Measurements from ENCODE around the gene PTPN3. TPM values are rescaled to one million over a fixed set of nuclear protein-coding genes. Genes with fewer than 3 reads are reported as not detected.

PTPN3 gene
- total RNA-seq, 2 donors from 2014 or later, result 16.9 to 20.3 TPM

DNA sequence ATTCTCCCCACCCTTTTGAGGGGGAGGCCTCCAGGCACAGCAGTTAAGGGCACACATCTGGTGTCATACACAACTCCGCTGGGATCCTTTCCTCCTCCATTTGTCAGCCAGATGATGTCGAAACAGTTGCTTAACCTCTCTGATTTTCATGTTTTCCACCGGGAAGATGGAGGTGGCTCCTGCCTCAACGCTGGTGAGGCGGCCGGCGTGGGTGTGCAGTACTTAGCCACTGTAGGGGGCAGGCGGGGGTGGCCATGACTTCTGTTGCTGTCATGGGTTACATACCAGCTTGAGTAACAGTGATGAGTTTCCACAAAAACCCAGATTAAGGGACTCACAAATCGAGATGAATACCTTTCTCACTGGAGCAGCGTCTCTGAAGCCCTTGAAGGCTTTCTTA is 114.2 kb downstream of the PTPN3 start:
- H3K27ac ChIP-seq, result no peak overlapping the region
- no peak for DNase-seq (ENCODE audit: low spot score)
- ATAC-seq (ENCODE audit: insufficient number of reproducible peaks, low FRiP score, low read depth), result no peak

DNA sequence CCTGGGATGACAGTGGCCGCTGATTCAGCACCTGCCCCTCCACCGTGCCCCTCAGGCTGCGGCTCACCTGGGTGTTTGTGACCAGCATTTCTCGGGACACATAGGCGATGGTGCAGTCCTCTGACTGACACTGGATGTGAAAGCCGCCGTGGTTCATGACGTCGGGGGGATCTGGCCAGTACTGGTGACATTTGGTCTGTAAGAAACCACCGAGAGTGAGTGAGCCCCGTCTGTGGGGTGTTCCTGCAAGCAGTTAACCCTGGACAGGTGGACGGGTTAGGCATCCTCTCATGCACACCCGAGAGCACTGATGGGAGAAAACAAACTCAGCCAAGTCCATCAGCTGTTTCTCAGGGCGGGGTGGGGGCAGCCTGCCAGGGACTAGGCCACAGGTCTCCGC is 114.8 kb downstream of the PTPN3 start:
- H3K27ac ChIP-seq, result no peak overlapping the region
- no peak for ATAC-seq (ENCODE audit: insufficient number of reproducible peaks, low FRiP score, low read depth)

More for the DNA sequence above, 114.2 kb downstream of the PTPN3 start:
- Histone ChIP-seq H3K27me3 (replicated peaks; ENCODE audit: insufficient read depth) (no peaks in the 10 kb centered on the region), H3K4me1 (ENCODE audit: control insufficient read depth in 1 of 2, low read depth in 2 of 2) (no peaks in the 10 kb centered on the region), H3K9me3 (no peaks in the 10 kb centered on the region), H3K4me3 (no peak overlapping the region), H3K36me3 (peaks cover 88% of the 10 kb centered on the region)
- no peak for TF ChIP-seq CTCF (IDR thresholded peaks at IDR 0.05)

DNA sequence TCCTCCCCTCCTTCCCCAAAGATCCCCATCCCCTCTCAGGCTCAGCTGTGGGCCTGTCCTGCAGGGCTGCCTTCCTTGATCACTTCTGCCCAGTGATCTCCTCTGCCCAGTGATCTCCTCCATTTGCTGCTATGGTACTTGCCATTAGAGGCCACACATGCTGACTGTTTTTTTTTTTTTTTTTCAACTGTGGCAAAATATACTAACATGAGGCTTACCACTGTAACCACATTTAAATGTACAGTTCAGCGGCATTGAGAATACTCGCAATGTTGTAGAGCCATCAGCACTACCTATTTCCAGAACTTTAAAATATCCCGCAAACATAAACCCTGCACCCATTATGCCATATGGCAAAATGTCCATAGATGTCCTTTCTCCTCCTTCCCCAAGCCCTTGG is 115.5 kb downstream of the PTPN3 start:
- Histone ChIP-seq H3K27me3 (replicated peaks; ENCODE audit: insufficient read depth) (no peaks in the 10 kb centered on the region), H3K4me3 (no peak overlapping the region), H3K36me3 (peaks cover 88% of the 10 kb centered on the region), H3K4me1 (ENCODE audit: control insufficient read depth in 1 of 2, low read depth in 2 of 2) (no peaks in the 10 kb centered on the region), H3K9me3 (no peaks in the 10 kb centered on the region), H3K27ac (no peak overlapping the region)
- no peak for ATAC-seq (ENCODE audit: insufficient number of reproducible peaks, low FRiP score, low read depth)
- TF ChIP-seq CTCF (IDR thresholded peaks at IDR 0.05), result no peak
- no peak for DNase-seq (ENCODE audit: low spot score)

More for the DNA sequence above, 114.8 kb downstream of the PTPN3 start:
- DNase-seq (ENCODE audit: low spot score), result no peak
- Histone ChIP-seq H3K27me3 (replicated peaks; ENCODE audit: insufficient read depth) (no peaks in the 10 kb centered on the region), H3K9me3 (no peaks in the 10 kb centered on the region), H3K4me3 (no peak overlapping the region), H3K36me3 (peaks cover 88% of the 10 kb centered on the region), H3K4me1 (ENCODE audit: control insufficient read depth in 1 of 2, low read depth in 2 of 2) (no peaks in the 10 kb centered on the region)
- TF ChIP-seq CTCF (IDR thresholded peaks at IDR 0.05), result no peak

DNA sequence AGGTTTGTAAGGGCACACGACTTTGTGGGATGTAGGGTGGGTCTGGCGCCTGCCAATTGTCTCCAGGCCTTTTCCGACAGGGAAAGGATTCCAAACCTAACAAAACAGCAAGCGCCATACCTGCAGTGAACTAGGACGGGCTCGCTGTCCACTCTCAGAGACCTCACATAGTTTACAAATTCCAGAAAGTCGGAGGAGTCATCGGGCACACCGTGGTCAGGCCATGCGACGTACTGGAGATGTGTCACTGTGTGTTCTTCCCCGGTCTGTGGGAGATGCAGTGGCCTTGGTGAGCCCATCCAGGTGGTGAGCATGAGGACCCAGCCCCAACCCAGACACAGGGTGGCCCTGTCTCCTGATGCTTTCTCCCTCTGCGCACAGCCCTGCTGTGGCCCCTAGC is 115.9 kb downstream of the PTPN3 start:
- H3K4me1 ChIP-seq (ENCODE audit: control insufficient read depth in 1 of 2, low read depth in 2 of 2), result no peaks in the 10 kb centered on the region
- no peak overlapping the region for H3K27ac ChIP-seq
- H3K36me3 ChIP-seq, result peaks cover 85% of the 10 kb centered on the region
- H3K4me3 ChIP-seq, result no peak overlapping the region
- no peak for TF ChIP-seq CTCF (IDR thresholded peaks at IDR 0.05)
- no peak for DNase-seq (ENCODE audit: low spot score)
- ATAC-seq (ENCODE audit: insufficient number of reproducible peaks, low FRiP score, low read depth), result no peak
- H3K27me3 ChIP-seq (replicated peaks; ENCODE audit: insufficient read depth), result no peaks in the 10 kb centered on the region
- no peaks in the 10 kb centered on the region for H3K9me3 ChIP-seq

GRCh38 chr9:109381011-109381729 is 116.9 kb downstream of the PTPN3 start:
- no peaks in the 10 kb centered on the region for H3K27me3 ChIP-seq (replicated peaks; ENCODE audit: insufficient read depth)
- H3K27ac ChIP-seq, result no peak overlapping the region
- no peaks in the 10 kb centered on the region for H3K9me3 ChIP-seq
- peaks cover 80% of the 10 kb centered on the region for H3K36me3 ChIP-seq
- no peak for ATAC-seq (ENCODE audit: insufficient number of reproducible peaks, low FRiP score, low read depth)
- TF ChIP-seq CTCF (IDR thresholded peaks at IDR 0.05), result no peak
- H3K4me1 ChIP-seq (ENCODE audit: control insufficient read depth in 1 of 2, low read depth in 2 of 2), result no peaks in the 10 kb centered on the region
- no peak overlapping the region for H3K4me3 ChIP-seq
- no peak for DNase-seq (ENCODE audit: low spot score)
